Heart left ventricle (tissue), 13 donors: Measurements from ENCODE around the gene PACRG.

Source experiments
- POLR2A ChIP-seq, 2 donors: fragments of 450-650 bp; IDR thresholded peaks; one replicate each; pipeline ENCODE4 v1.6.1; 2017; ENCODE audit warnings: antibody characterized with exemption in 2 of 2, mild to moderate bottlenecking in 2 of 2, moderate library complexity in 2 of 2
- TF ChIP-seq, protein P1 (sequence below), 12 donors: fragments of 200-600 bp; sonication (generic) in 4 of 12; IDR thresholded peaks; one replicate each; pipeline versions ENCODE4 v1.5.0 to v1.8.0; 2018 to 2022; ENCODE audit warnings: antibody characterized with exemption in 12 of 12, mild to moderate bottlenecking in 5 of 12
- donor health status: ischemic (EF 13 %, LVEDD 7.1; RV severe dilation, severe dysfunction).
- donor health status: DM: no; HTN: yes; CAD: no.
- donor health status: DM: no; HTN: no; CAD: no.
- donor health status: ischemic (EF 25% LVEDD 6.9; RV normal size, moderate dysfunction).
- donor health status: ischemic (EF 25% LVEDD 5.7; RV mildly dilated, moderate dysfunction).
- donor health status: ischemic (EF 35%, LVEDD 5.7; RV mildly dilated, moderate dysfunction).
- donor health status: nonischemic (EF 11% LVEDD 7.7; RV severe dilation, severe dysfunction).
- donor health status: DM: yes; HTN: yes; CAD: no.
- donor health status: PGD.
- donor health status: ischemic (EF 29% LVEDD 5.4; RV normal size, mild dysfunction).
- donor health status: nonischemic (EF 23%, LVEDD 6.1; RV moderate dilation, normal function).

GRCh38 chr6:163054641-163055040, 326.9 kb downstream of the PACRG start:
- TF ChIP-seq, protein P1, sequence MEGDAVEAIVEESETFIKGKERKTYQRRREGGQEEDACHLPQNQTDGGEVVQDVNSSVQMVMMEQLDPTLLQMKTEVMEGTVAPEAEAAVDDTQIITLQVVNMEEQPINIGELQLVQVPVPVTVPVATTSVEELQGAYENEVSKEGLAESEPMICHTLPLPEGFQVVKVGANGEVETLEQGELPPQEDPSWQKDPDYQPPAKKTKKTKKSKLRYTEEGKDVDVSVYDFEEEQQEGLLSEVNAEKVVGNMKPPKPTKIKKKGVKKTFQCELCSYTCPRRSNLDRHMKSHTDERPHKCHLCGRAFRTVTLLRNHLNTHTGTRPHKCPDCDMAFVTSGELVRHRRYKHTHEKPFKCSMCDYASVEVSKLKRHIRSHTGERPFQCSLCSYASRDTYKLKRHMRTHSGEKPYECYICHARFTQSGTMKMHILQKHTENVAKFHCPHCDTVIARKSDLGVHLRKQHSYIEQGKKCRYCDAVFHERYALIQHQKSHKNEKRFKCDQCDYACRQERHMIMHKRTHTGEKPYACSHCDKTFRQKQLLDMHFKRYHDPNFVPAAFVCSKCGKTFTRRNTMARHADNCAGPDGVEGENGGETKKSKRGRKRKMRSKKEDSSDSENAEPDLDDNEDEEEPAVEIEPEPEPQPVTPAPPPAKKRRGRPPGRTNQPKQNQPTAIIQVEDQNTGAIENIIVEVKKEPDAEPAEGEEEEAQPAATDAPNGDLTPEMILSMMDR (IDR thresholded peaks at IDR 0.05) = no peak
- no peak for TF ChIP-seq POLR2A (IDR thresholded peaks at IDR 0.05)
